GM12878 (cell line): ENCODE measurements around the gene GUK1. TPM values are rescaled to one million over a fixed set of nuclear protein-coding genes. Genes with fewer than 3 reads are reported as not detected.

Experiments
- BCL11A ChIP-seq: IDR thresholded peaks from 2 replicates; pipeline ENCODE4 v1.6.1; 2011; ENCODE audit warnings: low read depth, low read length
- BCL3 ChIP-seq: IDR thresholded peaks from 2 replicates; pipeline ENCODE4 v1.6.1; 2011; ENCODE audit warnings: borderline replicate concordance, low read depth, mild to moderate bottlenecking, moderate library complexity, low read length; ENCODE audit not compliant: insufficient read depth, poor library complexity, severe bottlenecking
- CBX5 ChIP-seq: sonication (generic); IDR thresholded peaks from 2 replicates; pipeline ENCODE4 v1.6.1; 2016; ENCODE audit warnings: low read depth, moderate library complexity, mild to moderate bottlenecking, inconsistent platforms
- CREB1 ChIP-seq: IDR thresholded peaks from 2 replicates; pipeline ENCODE4 v1.6.1; 2012; ENCODE audit warnings: low read depth, mild to moderate bottlenecking, inconsistent platforms
- CREM ChIP-seq: IDR thresholded peaks from 2 replicates; pipeline ENCODE4 v1.6.1; 2014; ENCODE audit warnings: antibody characterized with exemption, low read depth
- ELK1 ChIP-seq: IDR thresholded peaks from 2 replicates; pipeline ENCODE4 v1.6.1; 2012; ENCODE audit warnings: low read depth, low read length, improper control_type of control experiment
- EZH2 ChIP-seq: IDR thresholded peaks from 2 replicates; pipeline ENCODE4 v1.6.1; 2012; ENCODE audit warnings: low read depth, mild to moderate bottlenecking, control low read depth, inconsistent platforms, low read length, borderline replicate concordance; ENCODE audit not compliant: control insufficient read depth
- HSF1 ChIP-seq: fragments of 150-350 bp; IDR thresholded peaks from 2 replicates; pipeline ENCODE4 v1.6.1; 2014; ENCODE audit warnings: mild to moderate bottlenecking, low read depth, low read length
- IRF4 ChIP-seq: IDR thresholded peaks from 2 replicates; pipeline ENCODE4 v1.6.1; 2011; ENCODE audit warnings: low read depth, low read length
- KAT2A ChIP-seq: conservative IDR thresholded peaks from 2 replicates; pipeline ENCODE4 v1.6.1; 2011; ENCODE audit warnings: low read depth, low read length; ENCODE audit not compliant: control insufficient read depth
- MAX ChIP-seq: IDR thresholded peaks from 2 replicates; pipeline ENCODE4 v1.6.1; 2012; ENCODE audit warnings: low read depth, low read length, improper control_type of control experiment
- NR2C2 ChIP-seq: IDR thresholded peaks from 2 replicates; pipeline ENCODE4 v1.6.1; 2011; ENCODE audit warnings: borderline replicate concordance, low read depth; ENCODE audit not compliant: control insufficient read depth, insufficient read length
- NRF1 ChIP-seq: conservative IDR thresholded peaks from 2 replicates; pipeline ENCODE4 v1.6.1; 2011; ENCODE audit warnings: mild to moderate bottlenecking, low read depth, low read length, improper control_type of control experiment
- PAX8 ChIP-seq: fragments of 450-650 bp; IDR thresholded peaks from 2 replicates; pipeline ENCODE4 v1.6.1; 2017; ENCODE audit warnings: mild to moderate bottlenecking, moderate library complexity
- PKNOX1 ChIP-seq: fragments of 450-650 bp; IDR thresholded peaks from 2 replicates; pipeline ENCODE4 v1.6.1; 2016; ENCODE audit warnings: mild to moderate bottlenecking
- RAD21 ChIP-seq: IDR thresholded peaks from 2 replicates; pipeline ENCODE4 v1.6.1; 2011; ENCODE audit warnings: mild to moderate bottlenecking, low read depth, low read length, moderate library complexity; ENCODE audit not compliant: insufficient read depth
- SMC3 ChIP-seq: IDR thresholded peaks from 2 replicates; pipeline ENCODE4 v1.6.1; 2011; ENCODE audit warnings: low read length, improper control_type of control experiment, borderline replicate concordance
- TCF12 ChIP-seq: IDR thresholded peaks from 2 replicates; pipeline ENCODE4 v1.6.1; 2011; ENCODE audit warnings: low read depth, mild to moderate bottlenecking, low read length
- TCF7 ChIP-seq: IDR thresholded peaks from 2 replicates; pipeline ENCODE4 v1.6.1; 2014; ENCODE audit warnings: antibody characterized with exemption, borderline replicate concordance
- ZBTB4 ChIP-seq: fragments of 450-650 bp; formaldehyde crosslinking; IDR thresholded peaks from 2 replicates; pipeline ENCODE4 v1.4.0; 2022; ENCODE audit warnings: mild to moderate bottlenecking, moderate library complexity
- ZNF217 ChIP-seq: fragments of 450-650 bp; IDR thresholded peaks from 2 replicates; pipeline ENCODE4 v1.6.1; 2017; ENCODE audit warnings: antibody characterized with exemption, mild to moderate bottlenecking
- polyA plus RNA-seq, 11 experiments: library from polyadenylated mRNA; depleted of rRNA in 4 of 11; unstranded in 6 of 11; stranded (reverse) in 5 of 11; fragments of >200 nt; fragmentation: Nextera tagmentation in 4 of 11; fragmentation: Illumina TruSeq in 1 of 11; extraction: Ambion mirVana in 4 of 11; extraction: Trizol in 1 of 11; gene quantifications; 1 replicate in 1 of 11; 2 replicates in 10 of 11; pipeline versions ENCODE4 v1.2.1 to v1.2.3, GENCODE V29; 2011 to 2016; ENCODE audit warnings: inconsistent platforms in 2 of 11, missing spikeins in 2 of 11, low read depth in 1 of 11
- total RNA-seq, 4 experiments: library from RNA; depleted of rRNA in 3 of 4; stranded (reverse); fragments of >200 nt in 3 of 4; fragmentation: Illumina TruSeq in 1 of 4; extraction: Trizol in 1 of 4; gene quantifications; 2 replicates each; pipeline versions ENCODE4 v1.2.1 to v1.2.3, GENCODE V29; 2013 to 2021

GUK1 gene
- total and polyA plus RNA-seq, 10 of the 15 experiments (the other 5 are each of a cell fraction or from before 2014, with no cell fraction given) = 6.3 to 357 (median 203) TPM

GRCh38 chr1:228102791-228103620 is 37.1 kb upstream of the GUK1 start, which contains the start of gene C1orf35 (continued):
- TF ChIP-seq ZNF217 = no peak
- TF ChIP-seq BCL3 = no peak
- no peak for TF ChIP-seq HSF1
- no peak for TF ChIP-seq TCF12
- TF ChIP-seq CREB1 = peak; percentile 99
- no peak for TF ChIP-seq RAD21
- peak; percentile 99 for TF ChIP-seq CREM
- TF ChIP-seq PKNOX1 = peak; percentile 48; the same call in 1 of the 2 replicates
- no peak for TF ChIP-seq BCL11A
- no peak for TF ChIP-seq ZBTB4
- TF ChIP-seq CBX5 = no peak
- TF ChIP-seq NRF1 = peak; percentile 99
- no peak for TF ChIP-seq NR2C2
- TF ChIP-seq PAX8 = no peak
- no peak for TF ChIP-seq IRF4
- TF ChIP-seq ELK1 = no peak
- TF ChIP-seq SMC3 = no peak
- no peak for TF ChIP-seq TCF7
- peak; percentile 51; the same call in 1 of the 2 replicates for TF ChIP-seq MAX
- no peak for TF ChIP-seq KAT2A
- TF ChIP-seq EZH2 = no peak
